GM20431 (cell line): ENCODE measurements around the gene TTLL10.

Experiments used
- in situ Hi-C: fragments of 300-500 bp; cut with MseI, MboI; formaldehyde crosslinking; loops from one replicate; pipeline ENCODE4 v1.15.0; 2020; ENCODE audit warnings: low sequenced_read_pairs; ENCODE audit not compliant: unreplicated experiment

TTLL10 gene

DNA sequence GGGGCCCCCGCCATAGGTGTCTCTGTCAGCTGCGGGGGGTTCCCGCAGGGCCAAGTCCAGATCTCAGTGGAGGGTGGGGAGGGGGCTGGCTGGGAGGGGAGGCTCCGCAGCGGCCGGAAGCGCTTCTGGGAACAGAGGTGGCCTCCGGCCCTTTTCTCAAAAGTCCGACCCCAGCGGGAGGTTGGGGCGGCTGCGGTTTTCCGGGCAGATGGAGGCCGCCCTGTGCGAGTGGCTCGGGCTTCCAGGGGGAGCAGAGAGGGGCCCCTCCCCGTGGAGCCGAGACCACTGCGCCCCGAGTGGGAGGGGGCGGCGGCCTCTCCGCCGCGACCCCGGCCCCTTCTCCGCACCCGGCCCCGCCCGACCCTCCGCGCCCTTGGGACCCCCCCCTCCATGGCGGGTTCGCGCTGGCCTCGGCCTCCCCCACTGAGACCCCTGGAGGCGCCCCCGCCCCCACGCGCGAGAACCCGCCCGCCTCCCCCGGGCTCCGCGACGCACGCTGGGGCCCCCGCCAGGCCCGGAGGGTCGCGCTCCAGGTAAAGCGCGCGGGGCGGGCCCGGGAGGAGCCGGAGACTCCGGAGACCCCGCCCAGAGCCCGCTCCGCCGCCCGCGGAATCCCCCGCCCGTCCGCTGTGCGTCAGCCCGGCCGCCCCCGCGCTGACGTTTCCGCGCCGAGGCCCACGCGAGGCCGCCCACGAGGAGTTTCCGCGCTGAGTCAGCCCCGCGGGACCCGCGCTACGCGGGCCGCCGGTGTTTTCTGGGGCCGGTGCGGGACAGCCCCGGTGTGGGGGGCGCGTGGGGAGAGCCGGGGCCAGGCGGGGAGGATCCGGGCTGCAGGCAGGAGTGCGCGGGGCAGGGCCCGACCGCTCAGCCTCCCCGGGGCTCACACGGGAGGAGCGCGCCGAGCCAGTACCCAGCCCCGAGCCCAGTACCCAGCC, 27.5 kb downstream of the TTLL10 start:
- in situ Hi-C loops = no loop called here

DNA sequence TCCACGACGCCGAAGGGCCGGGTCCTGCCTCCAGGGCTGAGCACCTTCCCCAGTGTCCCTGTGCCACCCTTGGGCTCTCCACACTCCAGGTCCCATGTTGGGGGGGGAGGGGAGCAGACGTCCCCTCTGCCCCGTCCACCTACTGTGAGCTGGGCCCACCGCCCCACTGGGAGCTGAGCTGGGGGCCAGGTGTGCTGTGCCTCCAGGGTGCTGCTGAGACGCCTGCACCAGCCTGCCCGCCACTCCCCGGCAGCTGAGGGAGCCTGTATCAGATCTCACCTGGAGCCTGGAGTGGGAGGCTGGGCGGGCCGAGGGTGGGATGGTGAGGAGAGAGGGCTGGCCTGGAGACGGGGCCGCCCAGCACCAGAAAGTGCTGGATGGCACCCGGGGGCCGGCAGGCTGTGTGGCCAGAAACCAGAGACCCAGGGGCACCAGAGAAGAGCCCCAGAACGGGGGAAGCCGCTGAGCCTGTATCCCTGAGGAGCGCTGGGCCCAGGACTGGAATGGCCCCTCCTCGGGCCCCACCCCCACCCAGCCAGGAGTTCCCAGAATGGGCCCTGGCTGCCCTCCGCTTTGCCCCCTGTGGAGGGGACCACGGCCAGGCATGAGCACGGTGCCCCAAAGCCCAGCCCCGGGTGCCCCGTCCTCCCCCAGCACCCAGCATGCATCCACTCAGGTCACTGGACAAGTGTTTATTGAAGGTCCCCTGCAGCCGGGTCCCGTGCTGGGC, 29.3 kb downstream of the TTLL10 start:
- in situ Hi-C loops = no loop called here

DNA sequence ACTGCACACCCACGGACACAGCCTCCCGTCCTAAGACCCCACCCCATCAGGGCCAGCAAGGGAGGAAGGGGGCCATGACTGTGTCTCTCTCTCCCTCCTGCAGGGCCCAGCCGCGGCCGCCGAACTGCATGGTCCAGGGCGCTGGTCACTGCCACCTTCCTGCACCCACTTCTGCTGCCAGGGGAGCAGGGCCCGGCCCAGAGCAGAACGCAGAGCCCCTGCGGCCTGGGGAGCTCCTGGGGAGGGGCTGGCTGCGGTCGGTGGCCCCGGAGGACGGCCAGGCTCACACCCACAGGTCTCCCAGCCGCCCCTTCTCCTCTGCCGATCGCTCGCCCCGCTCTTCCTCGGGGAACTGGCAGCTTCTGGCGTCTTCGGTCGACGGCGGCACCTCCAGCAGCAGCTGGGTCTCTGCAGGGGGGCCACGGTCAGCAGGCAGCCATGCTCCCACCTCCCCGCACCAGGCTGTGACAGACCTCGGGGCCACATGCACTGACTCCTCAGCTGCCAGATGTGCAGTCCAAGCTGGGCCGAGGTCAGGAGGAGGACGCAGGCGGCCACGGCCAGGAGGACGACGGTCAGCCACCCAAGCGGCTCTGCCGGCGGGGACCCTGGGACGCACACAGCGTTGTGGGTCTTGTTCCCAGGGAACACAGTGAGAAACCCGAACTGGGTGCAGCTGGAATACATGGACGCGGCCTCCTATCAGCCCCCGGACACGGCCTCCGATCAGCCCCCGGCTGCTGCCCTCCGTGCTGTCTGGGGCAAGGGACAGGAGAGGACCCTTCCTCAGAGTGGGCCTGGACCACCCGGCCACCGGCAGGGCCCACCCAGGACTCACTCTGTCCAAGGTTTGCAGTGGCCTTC, 30.1 kb downstream of the TTLL10 start:
- in situ Hi-C loops = no loop called here

DNA sequence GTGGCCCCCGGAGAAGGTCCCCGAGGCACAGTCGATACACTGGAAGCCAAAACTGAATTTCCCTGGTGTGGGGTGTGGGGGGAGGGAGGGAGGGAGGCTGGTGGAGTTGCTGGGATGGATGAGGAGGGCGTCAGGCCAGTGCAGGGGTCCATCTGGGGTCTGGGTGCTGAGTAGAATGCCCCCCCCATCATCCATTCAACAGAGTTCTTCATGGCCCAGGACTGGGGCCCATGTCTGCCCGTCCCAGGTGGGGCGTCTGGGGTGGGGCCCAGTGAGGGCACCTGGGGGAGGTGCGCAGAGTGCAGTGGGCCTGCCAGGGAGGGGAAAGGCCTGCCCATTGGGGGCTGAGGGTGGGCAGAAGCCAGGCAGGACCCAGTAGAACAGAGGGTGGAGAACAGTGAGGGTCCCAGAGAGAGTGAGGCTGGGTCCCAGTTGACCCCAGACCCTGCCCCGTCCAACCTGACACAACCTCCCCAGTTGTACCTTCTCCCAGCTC, 30.8 kb downstream of the TTLL10 start:
- in situ Hi-C loops = no loop called here

DNA sequence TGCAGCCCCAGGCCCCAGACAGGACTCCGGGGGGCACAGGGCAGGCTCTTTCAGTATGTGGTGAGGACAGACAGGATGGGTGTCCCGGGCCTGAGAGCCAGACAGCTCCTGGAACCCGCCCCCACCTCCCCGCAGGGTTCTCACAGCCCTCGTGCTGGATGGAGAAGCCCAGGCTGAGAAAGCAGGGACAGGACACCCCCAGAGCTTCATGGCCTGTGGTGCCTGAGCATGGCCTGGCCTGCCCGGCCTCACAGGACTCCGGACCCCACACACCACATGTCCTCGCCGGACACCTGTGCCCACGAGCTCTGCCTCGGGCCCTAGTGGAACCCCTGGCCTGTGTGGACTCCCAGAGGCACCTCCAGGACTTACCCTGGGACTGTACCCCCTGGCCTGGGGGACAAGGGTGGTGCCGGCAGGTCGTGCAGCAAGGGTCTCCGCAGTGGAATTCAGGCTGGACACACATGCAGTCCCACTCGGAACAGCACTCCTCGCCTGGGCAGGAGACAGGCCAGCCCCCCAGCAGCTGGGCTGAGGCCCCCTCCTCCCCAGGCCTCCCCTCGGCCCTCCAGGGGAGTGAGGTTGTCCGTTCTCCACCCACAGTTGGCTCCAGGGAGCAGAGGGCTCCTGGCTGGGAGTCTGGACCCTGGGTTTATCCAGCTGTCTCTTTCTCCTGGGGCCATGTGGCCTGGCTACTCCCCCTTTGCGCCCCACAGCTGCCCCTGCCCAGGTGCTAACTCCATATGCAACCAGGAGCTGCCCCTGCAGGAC, 31.5 kb downstream of the TTLL10 start:
- in situ Hi-C loops = no loop called here

DNA sequence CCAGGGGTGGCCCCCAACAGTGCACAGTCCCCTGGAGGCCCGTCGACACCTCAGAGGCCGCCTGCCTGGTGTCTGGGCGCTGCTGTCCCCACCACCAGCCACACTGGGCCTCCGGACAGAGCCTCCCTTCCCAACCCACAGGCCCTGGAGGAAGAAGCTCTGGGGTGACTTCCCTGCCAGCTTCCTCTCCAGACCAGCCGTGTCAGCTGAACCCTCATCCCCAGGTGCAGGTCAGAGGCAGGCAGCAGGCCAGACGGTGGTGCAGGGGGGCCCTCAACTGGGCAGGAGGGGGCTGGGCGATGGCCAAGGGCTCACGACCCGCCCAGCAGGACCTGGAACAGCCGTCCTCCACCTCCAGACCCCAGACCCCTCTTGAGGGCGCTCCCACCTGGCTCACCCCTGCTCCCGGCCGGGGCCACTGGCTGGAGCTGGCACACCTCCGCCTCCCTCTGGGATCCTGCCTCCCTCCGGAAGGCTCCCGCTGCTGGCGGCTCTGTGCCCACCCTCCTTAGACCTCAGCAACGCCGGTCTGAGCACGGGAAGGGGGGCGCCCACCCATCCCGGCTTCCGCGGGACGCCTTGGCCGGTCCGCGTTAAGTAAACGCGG, 32.2 kb downstream of the TTLL10 start:
- in situ Hi-C loops = no loop called here

DNA sequence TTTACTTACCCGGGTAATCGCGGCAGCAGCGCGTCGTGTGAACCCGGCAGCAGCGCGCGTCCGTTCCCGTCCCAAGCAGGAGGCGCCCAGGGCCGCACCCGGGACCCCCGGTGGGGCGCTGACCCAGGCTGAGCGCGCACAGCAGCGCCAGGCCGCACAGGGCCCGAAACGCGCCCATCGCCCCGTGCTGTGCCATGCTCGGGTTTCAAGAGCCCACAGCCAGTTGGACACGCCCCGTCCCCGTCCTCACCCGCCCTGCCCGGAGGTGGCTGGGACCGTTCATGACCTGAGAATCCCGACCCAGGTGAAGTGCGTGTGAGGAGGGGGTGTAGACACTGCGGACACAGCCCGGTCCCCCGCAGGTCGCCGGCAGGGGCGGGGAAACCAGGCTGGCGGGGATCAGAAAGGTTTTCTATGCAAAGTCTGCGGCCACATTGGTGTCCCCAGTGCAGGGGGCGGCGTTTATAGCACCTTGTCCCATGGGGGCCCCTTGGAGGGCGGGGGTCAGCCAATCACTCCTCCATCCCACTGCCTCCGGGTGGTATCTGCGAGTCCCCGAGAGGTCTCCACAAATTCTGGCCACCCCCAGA, 32.8 kb downstream of the TTLL10 start, which contains the start of gene TNFRSF18:
TNFRSF18 (minus strand) TSS at position 217 of the 590 bp plus-strand sequence; CDS start at position 196, 21 bp downstream.
- in situ Hi-C loops = no loop called here

DNA sequence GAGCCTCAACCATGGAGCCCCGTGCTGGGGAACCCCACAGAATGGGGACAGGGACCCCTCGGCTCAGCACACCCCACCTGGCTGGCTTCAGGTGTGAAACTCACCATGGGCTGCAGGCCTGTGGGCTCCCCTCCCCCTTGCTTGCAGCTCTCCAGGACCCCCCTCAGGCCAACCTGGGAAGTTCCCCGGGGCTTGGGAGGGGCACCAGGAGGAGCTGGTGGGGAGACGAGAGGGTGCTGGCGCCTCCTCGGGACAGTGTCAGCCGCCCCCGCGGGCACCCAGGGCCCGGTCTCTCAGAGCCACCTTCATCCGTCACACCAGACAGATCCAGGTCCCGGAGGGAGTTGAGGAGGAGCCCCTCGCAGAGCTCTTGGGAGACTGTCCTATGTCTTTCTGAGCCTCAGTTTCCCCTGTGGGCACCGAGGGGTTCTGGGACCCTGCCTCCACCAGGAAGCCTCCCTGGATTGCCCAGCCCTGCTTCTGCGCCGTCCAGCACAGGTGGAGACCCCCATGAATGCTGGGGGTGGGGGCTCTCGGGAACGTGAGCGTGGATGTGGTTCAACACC, 33.4 kb downstream of the TTLL10 start:
- in situ Hi-C loops = no loop called here

DNA sequence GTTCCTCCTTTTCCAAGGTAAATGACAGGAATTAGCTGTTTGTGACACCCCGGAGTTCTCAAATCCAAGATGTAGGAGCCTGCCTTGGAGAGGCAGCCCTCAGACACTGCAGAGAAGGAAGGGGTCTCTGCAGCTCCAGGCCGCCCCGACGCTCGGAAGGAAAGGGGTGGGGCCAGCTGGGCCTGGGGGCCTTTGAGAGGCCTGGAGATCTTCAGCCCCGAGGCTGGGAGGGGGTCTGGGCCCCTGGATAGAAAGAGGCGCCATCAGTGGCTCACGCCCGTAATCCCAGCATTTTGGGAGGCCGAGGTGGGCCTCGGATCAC, 33.9 kb downstream of the TTLL10 start:
- in situ Hi-C loops = no loop called here

DNA sequence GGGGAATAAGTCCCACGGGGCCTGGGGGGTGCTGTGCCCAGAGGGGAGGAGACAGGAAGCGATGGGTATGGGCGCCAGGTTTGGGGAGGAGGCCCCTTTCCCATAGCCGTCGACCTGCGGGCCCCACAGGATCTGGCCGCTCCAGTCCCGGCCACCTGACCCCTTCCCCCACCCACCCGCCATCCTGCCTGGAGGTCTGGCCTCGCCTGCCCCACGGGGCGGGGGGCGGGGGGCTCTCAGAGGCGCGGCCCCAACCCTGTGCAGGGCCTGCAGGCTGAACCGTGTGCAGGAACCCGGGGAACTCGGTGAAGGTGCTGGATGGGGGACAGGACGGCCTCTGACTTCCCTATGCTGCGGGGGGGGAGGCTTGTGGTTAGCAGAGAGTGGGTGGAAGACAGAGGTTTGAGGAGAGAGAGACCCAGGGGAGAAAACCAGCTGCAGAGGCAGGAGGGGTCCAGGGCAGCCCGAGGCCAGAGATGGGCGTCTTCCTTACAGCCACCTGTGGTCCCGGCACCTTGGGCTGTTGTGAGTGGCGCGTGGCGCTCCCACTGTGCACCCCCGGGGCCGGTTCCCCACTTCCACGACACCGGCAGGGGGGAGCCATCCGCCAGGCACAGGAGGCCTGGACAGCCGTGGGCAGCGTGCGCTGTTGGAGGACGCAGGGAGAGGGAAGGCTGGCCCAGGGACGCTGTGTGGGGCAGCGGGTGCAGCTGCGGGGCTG, 35.2 kb downstream of the TTLL10 start:
- in situ Hi-C loops = no loop called here

DNA sequence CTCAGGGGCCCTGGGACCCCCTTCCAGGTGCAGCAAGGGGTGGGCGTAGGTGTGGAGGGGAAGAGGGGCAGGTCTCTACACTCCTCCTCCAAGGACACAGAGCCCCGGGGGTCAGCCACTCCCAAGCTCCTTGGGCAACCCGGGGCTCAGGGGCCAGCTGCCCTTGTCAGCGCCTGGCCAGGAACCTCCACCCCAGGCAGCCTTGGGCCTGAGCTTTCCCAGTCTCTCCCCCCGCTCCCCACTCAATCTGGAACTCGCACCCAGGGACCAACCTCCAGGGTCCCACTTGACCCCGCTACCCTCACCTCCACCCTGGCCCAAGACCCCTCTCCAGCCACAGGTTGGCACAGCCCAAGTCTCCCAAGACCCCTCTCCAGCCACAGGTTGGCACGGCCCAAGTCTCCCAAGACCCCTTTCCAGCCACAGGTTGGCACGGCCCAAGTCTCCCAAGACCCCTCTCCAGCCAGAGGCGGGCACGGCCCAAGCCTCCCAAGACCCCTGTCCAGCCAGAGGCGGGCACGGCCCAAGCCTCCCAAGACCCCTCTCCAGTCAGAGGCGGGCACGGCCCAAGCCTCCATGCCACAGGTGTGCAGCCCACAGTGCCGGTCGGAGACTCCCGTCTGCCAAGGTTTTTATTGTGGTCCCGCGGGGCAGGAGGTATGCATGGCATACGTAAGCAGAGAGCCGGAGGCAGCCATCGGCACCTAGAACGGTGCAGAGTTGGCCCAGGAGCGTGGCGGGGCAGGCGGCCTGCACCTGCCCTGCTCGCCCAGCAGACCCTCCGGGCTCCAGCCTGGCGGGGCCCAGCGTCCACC, 37.3 kb downstream of the TTLL10 start:
- in situ Hi-C loops = no loop called here

DNA sequence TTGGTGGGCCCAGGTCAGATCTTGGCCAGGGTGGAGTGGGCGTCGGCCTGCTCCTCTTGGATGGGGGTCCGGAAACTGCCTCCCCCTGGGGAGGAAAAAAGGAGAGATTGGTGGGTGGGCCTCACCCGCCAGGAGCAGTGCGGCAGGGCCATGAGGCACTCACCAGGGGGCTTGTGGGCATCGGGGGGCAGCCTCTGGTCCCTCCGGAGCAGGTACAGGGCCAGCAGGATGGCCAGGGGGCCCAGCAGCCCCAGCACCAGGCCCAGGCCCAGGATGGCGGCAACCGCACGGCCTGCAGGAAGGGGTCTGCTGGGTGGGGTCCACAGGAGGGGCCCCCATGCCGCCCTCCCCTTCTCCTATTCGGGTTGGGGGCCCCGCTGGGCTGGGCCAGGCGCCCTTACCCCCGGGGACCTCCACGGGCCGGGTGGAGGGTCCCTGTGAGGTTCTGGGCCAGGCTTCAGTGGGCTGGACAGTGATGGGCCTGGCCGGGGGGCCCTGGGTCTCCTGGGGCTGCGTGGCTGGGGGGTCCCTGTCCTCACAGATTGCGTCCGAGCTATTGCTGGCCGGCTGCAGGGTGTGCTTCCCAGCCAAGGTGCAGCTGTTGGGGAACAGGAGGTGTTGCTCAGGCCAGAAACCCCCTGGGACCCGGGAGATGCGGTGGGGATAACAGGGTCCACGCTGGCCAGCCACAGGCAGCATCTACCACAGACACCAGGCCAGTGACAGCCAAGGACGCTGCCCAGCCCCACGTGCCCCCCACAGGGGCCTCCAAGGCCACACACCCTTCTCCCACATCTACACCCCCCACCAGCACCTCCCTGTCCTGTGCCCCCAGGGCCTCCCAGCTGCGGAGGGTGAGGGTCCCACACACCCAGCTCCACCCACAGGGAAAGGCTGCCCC, 38.1 kb downstream of the TTLL10 start:
- in situ Hi-C loops = no loop called here

DNA sequence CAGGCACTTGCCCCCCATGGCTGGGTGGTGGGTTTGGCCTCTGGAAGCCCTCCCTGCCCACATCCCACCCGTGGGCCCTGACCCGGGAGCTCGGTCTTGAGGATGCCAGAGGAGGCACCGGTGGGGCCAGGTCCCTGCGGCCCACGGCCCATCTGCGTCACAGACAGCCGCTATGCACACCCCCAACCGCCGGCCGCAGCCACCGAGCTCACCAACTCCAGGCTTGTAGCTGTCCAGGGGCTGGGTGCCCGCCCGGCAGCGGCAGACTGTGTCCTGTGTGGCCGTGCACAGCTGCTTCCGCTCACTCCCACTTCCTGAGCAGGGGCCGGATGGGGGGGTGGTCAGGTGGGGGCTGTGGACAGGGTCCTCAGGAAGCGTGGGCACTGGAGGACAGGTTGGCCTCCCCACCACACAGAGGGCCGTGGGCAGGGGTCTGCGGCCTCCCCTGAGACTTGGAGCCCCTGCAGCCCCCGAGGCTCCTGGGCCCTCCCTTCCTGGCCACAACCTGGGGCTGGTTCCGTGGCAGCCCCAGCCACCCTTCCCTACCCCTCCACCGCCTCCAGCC, 39.2 kb downstream of the TTLL10 start:
- in situ Hi-C loops = no loop called here

DNA sequence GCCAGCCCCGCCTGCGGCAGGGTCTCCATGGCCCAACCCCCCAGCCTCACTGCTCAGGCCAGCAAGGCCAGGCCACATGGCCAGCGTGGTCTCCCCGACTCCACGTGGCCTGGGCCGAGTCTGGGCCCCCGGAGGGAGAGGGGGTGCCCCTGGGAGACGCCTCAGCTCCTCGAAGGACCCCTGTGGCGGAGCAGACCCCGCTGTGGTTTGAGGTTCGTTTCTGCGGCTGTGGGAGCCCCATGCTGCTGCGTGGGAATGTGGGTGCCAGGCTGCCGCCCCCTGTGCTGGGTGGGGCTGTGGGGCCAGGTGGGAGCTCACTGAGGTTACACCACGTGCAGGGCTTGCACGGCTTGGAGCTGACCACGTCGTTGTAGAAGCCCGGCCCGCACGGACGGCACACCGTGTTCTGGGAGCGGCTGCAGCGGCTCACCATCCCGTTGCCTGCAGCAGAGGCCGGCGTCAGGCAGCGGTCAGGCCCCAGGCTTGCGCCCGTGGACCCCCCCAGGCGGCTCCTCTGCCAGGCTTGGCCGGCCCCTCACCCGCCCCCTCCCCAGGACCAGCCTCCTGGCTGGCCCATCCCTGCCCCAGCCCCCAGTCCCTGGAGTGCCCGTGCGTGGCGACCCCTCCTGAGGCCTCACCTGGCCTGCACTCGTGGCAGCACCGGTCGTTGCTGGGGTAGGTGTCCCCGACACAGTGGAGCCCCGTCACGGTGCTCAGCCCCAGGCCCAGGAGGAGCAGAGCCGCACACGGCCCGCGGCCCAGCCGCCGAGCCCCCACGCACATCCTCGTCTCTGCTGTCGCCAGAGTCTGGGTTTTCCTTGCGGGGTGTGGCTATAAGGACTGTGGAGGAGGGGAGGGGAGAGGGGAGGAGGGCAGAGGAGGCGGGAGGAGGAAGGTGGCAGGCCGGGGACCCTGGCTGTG, 39.9 kb downstream of the TTLL10 start, which contains the start of gene TNFRSF4:
TNFRSF4 (minus strand) TSS at position 809 of the 921 bp plus-strand sequence; CDS start at position 783, 26 bp downstream.
- in situ Hi-C loops = no loop called here
